Activated B cell treated with CpG ODN at 0.5 μM for 24 hours (primary cell): ENCODE results near the gene RGS4. TPM values are rescaled to one million over a fixed set of nuclear protein-coding genes. Genes with fewer than 3 reads are reported as not detected.

Experiments
- ATAC-seq: fragments of 200-7000 bp; cut with Tn5 transposase; one replicate; pipeline ENCODE4 v1.10.0; 2021; ENCODE audit warnings: low read depth, mild to moderate bottlenecking, moderate library complexity
- CTCF ChIA-PET: fragments of 350-600 bp; sonication (Branson Sonifier 250); formaldehyde crosslinking; loops from one replicate; lab custom pipeline; 2021; ENCODE audit warnings: antibody characterized with exemption; lab: Charles Lee
- POLR2A ChIA-PET: fragments of 350-600 bp; sonication (Branson Sonifier 250); formaldehyde crosslinking; loops from one replicate; lab custom pipeline; 2021; ENCODE audit warnings: antibody characterized with exemption; lab: Charles Lee
- DNase-seq: peaks from one replicate; pipeline ENCODE4 v3.0.0; 2022
- H3K27ac Mint-ChIP-seq: one replicate; pipeline ENCODE4 v1.8.0; 2020; ENCODE audit warnings: mixed read lengths
- H3K27me3 Mint-ChIP-seq: one replicate; pipeline ENCODE4 v1.8.0; 2021; ENCODE audit warnings: mixed read lengths
- H3K36me3 Mint-ChIP-seq: one replicate; pipeline ENCODE4 v1.8.0; 2021; ENCODE audit warnings: low read depth, mixed read lengths
- H3K4me1 Mint-ChIP-seq: one replicate; pipeline ENCODE4 v1.8.0; 2021; ENCODE audit warnings: mixed read lengths
- H3K4me3 Mint-ChIP-seq: one replicate; pipeline ENCODE4 v1.8.0; 2020; ENCODE audit warnings: mild to moderate bottlenecking, mixed read lengths
- H3K9me3 Mint-ChIP-seq: one replicate; pipeline ENCODE4 v1.8.0; 2020; ENCODE audit warnings: mixed read lengths
- CTCF ChIP-seq: fragments of 200-600 bp; IDR thresholded peaks from one replicate; pipeline ENCODE4 v1.8.0; 2022; ENCODE audit warnings: antibody characterized with exemption, mild to moderate bottlenecking
- intact Hi-C: fragments of 100-400 bp; cut with micrococcal nuclease; formaldehyde crosslinking; loops from one replicate; pipeline ENCODE4 v1.15.1; 2024
- total RNA-seq: library from RNA; stranded (reverse); gene quantifications from 2 replicates; pipeline ENCODE4 v1.2.3, GENCODE V29; 2022

The RGS4 gene
- total RNA-seq, 1 donor from 2014 or later, result not detected

GRCh38 chr1:163055531-163055930 lies 13.6 kb upstream of the RGS4 start:
- Mint-ChIP-seq H3K4me1 (no peaks in the 10 kb centered on the region), H3K27ac (no peak overlapping the region), H3K36me3 (no peaks in the 10 kb centered on the region), H3K4me3 (no peak overlapping the region), H3K9me3 (no peaks in the 10 kb centered on the region), H3K27me3 (peaks cover 12% of the 10 kb centered on the region)
- ChIA-PET POLR2A (no interaction called here), CTCF (no interaction called here)
- DNase-seq (no peak), ATAC-seq (no peak)
- intact Hi-C loops, result no loop called here
- no peak for TF ChIP-seq CTCF

- intact Hi-C loops, result no loop called here
- peaks cover 12% of the 10 kb centered on the region for H3K27me3 Mint-ChIP-seq
- TF ChIP-seq CTCF, result no peak
- ATAC-seq, result no peak
- no peak overlapping the region for H3K27ac Mint-ChIP-seq
- CTCF ChIA-PET, result no interaction called here
- H3K36me3 Mint-ChIP-seq, result no peaks in the 10 kb centered on the region
- POLR2A ChIA-PET, result no interaction called here
- no peak for DNase-seq
- H3K4me3 Mint-ChIP-seq, result no peak overlapping the region
- no peaks in the 10 kb centered on the region for H3K9me3 Mint-ChIP-seq
- H3K4me1 Mint-ChIP-seq, result no peaks in the 10 kb centered on the region
These were observed 12.3 kb upstream of the RGS4 start for GRCh38 chr1:163056831-163057230.

DNA sequence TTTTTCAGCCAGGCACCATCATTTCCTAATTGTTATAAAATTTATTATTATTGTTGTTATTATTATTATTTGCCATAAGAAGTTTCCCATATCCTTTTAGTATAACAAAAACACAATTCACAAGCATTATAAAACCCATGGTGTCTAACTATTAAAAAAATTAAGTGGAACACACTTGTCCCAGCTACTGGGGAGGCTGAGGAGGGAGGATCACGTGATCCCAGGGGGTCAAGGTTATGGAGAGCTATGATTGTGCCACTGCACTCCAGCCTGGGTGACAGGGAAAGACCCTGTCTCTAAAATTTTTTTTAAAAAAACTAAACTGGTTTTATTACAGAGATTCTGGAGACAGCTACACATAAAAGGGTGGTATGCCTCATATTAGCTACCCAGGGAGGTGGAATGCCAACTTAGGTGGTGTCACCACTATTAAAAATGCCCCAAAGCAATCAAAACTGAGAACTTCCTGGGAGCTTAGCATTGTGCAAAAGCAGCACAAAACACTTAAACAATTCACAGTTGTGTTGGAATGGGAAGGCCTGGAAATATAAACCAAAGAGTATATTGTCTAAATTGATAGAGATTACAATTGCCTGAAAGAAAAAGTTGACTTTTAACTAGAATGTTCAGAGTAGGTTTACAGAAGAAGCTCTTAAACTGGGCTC lies 8.7 kb upstream of the RGS4 start:
- no peaks in the 10 kb centered on the region for H3K36me3 Mint-ChIP-seq
- peaks cover 2% of the 10 kb centered on the region for H3K27me3 Mint-ChIP-seq
- no peak for TF ChIP-seq CTCF
- DNase-seq (no peak), ATAC-seq (no peak)
- ChIA-PET CTCF (no interaction called here), POLR2A (no interaction called here)
- H3K27ac Mint-ChIP-seq, result no peak overlapping the region
- H3K4me3 Mint-ChIP-seq, result no peak overlapping the region
- H3K9me3 Mint-ChIP-seq, result no peaks in the 10 kb centered on the region
- no peaks in the 10 kb centered on the region for H3K4me1 Mint-ChIP-seq
- intact Hi-C loops, result no loop called here

DNA sequence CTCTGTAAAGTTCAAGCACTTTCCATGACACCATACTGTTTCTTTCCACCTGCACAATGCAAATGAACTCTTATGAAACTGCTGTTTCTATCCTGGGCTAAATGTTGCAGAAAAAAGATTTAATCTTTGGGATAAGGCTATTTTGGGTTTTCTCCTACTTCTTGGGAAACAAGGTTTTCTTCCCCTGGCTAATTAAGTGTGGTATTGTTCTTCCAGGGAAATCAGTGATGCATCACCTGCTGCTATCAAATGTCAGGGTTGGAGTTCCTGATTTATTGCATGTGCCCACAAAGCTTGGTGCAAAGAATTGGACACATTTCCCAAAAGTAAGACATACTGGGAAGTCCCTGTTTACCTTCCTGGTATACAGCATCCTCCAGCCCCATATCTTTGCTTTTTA lies 6.0 kb upstream of the RGS4 start:
- ChIA-PET CTCF (no interaction called here), POLR2A (no interaction called here)
- no peaks in the 10 kb centered on the region for H3K36me3 Mint-ChIP-seq
- intact Hi-C loops, result no loop called here
- no peaks in the 10 kb centered on the region for H3K9me3 Mint-ChIP-seq
- no peak overlapping the region for H3K27ac Mint-ChIP-seq
- H3K4me3 Mint-ChIP-seq, result no peak overlapping the region
- no peaks in the 10 kb centered on the region for H3K4me1 Mint-ChIP-seq
- no peak for TF ChIP-seq CTCF
- no peak for ATAC-seq
- DNase-seq, result no peak
- peaks cover 7% of the 10 kb centered on the region for H3K27me3 Mint-ChIP-seq

DNA sequence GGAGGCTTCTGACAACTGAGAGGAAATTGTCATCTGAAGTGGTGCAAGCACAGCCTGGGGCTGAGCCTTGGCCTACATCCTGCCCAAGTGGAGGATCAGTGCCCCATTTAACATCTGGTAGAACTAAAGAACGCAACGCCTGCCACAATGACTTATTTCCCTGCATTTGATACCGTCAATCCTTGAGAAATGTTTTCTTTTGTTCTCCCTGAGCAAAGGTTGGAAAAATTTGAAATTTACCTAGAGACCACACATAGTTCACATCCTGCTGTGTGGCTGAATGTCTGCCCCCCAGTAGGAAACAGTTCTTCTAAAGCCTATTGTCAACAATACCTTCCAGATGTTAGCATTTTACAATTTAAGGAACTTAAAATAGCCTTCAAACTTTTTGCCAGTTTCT lies 5.6 kb upstream of the RGS4 start:
- ATAC-seq (no peak), DNase-seq (no peak)
- POLR2A ChIA-PET, result no interaction called here
- no peaks in the 10 kb centered on the region for H3K36me3 Mint-ChIP-seq
- no peak overlapping the region for H3K4me3 Mint-ChIP-seq
- H3K4me1 Mint-ChIP-seq, result no peaks in the 10 kb centered on the region
- no peak overlapping the region for H3K27ac Mint-ChIP-seq
- no peaks in the 10 kb centered on the region for H3K9me3 Mint-ChIP-seq
- intact Hi-C loops, result no loop called here
- CTCF ChIA-PET, result no interaction called here
- peaks cover 12% of the 10 kb centered on the region for H3K27me3 Mint-ChIP-seq
- no peak for TF ChIP-seq CTCF
